H1 (cell line): Measurements from ENCODE around the gene HIVEP3. TPM values are rescaled to one million over a fixed set of nuclear protein-coding genes. Genes with fewer than 3 reads are reported as not detected.

ENCODE experiments used
- CTCF ChIA-PET: fragments of 300-600 bp; sonication (Branson Sonifier 250); formaldehyde crosslinking; loops from one replicate; lab custom pipeline; 2021; ENCODE audit not compliant: partially characterized antibody; lab: Charles Lee
- POLR2A ChIA-PET: fragments of 300-600 bp; sonication (Branson Sonifier 250); formaldehyde crosslinking; loops from one replicate; lab custom pipeline; 2021; ENCODE audit warnings: inconsistent platforms; ENCODE audit not compliant: partially characterized antibody; lab: Charles Lee
- DNase-seq, 2 experiments: peaks; one replicate each; pipeline versions ENCODE4 v3.0.0 to v3.0.0-alpha.2; 2010 to 2022; ENCODE audit warnings: low spot score in 2 of 2, low read depth in 1 of 2, mixed read lengths in 1 of 2
- FAIRE-seq: peaks from 2 replicates; lab custom pipeline; 2011; peaks lifted over from hg19 to GRCh38; lab: Jason Lieb, UNC
- H2AFZ ChIP-seq: 2 replicates; pipeline ENCODE4 v1.8.1; 2012; ENCODE audit warnings: low read length, inconsistent platforms
- H2AK5ac ChIP-seq: 2 replicates; pipeline ENCODE4 v1.6.1; 2013; ENCODE audit warnings: low read depth, low read length
- H2BK120ac ChIP-seq: replicated peaks from 2 replicates; pipeline ENCODE3; 2013; ENCODE audit warnings: low read depth, low read length, inconsistent platforms
- H2BK12ac ChIP-seq: 2 replicates; pipeline ENCODE4 v1.6.1; 2013; ENCODE audit warnings: low read depth, low read length
- H2BK15ac ChIP-seq: 2 replicates; pipeline ENCODE4 v1.6.1; 2013; ENCODE audit warnings: low read length
- H2BK20ac ChIP-seq: 2 replicates; pipeline ENCODE4 v1.6.1; 2013; ENCODE audit warnings: low read length
- H2BK5ac ChIP-seq: 2 replicates; pipeline ENCODE4 v1.6.1; 2013; ENCODE audit warnings: low read depth, low read length
- H3K14ac ChIP-seq: 2 replicates; pipeline ENCODE4 v1.6.1; 2013; ENCODE audit warnings: inconsistent platforms; ENCODE audit not compliant: insufficient read length
- H3K18ac ChIP-seq: 2 replicates; pipeline ENCODE4 v1.6.1; 2013; ENCODE audit warnings: low read length; ENCODE audit errors: extremely low read depth
- H3K23ac ChIP-seq: 2 replicates; pipeline ENCODE4 v1.6.1; 2013; ENCODE audit warnings: inconsistent platforms; ENCODE audit not compliant: insufficient read length
- H3K23me2 ChIP-seq: 2 replicates; pipeline ENCODE4 v1.6.1; 2013; ENCODE audit warnings: low read depth, low read length
- H3K27ac ChIP-seq: 2 replicates; pipeline ENCODE4 v1.6.1; 2011; ENCODE audit warnings: low read depth, low read length, inconsistent platforms
- H3K27me3 ChIP-seq, 4 experiments: replicated peaks in 1 of 4; 1 replicate in 1 of 4; 2 replicates in 3 of 4; pipeline versions ENCODE4 v1.6.1 to v1.8.1; 2011 to 2013; ENCODE audit warnings: low read length in 3 of 4, mild to moderate bottlenecking in 3 of 4, inconsistent platforms in 2 of 4, mixed read lengths in 2 of 4, moderate library complexity in 1 of 4; ENCODE audit not compliant: control insufficient read depth in 3 of 4, insufficient read depth in 3 of 4; ENCODE audit errors: extremely low read depth in 1 of 4
- H3K36me3 ChIP-seq, 4 experiments: 2 replicates each; pipeline versions ENCODE4 v1.6.1 to v1.8.1; 2011 to 2013; ENCODE audit warnings: mild to moderate bottlenecking in 4 of 4, low read length in 3 of 4, moderate library complexity in 2 of 4, control low read depth in 1 of 4, inconsistent platforms in 1 of 4; ENCODE audit not compliant: insufficient read depth in 4 of 4, control insufficient read depth in 2 of 4
- H3K4ac ChIP-seq: replicated peaks from 2 replicates; pipeline ENCODE3; 2013; ENCODE audit warnings: low read length, low read depth, mixed read lengths, inconsistent platforms; ENCODE audit not compliant: insufficient read length
- H3K4me1 ChIP-seq, 4 experiments: replicated peaks in 1 of 4; 1 replicate in 1 of 4; 2 replicates in 3 of 4; pipeline versions ENCODE4 v1.6.1 to v1.8.1; 2011 to 2013; ENCODE audit warnings: low read length in 3 of 4, inconsistent platforms in 2 of 4, mixed read lengths in 1 of 4; ENCODE audit not compliant: insufficient read depth in 4 of 4, control insufficient read depth in 3 of 4
- H3K4me2 ChIP-seq, 2 experiments: 2 replicates each; pipeline versions ENCODE4 v1.6.1 to v1.8.1; 2011 to 2013; ENCODE audit warnings: low read depth in 2 of 2, low read length in 2 of 2, control low read depth in 1 of 2, inconsistent platforms in 1 of 2, mild to moderate bottlenecking in 1 of 2; ENCODE audit not compliant: insufficient read depth in 1 of 2
- H3K4me3 ChIP-seq, 4 experiments: fragments of 200-600, 300-600 bp in 1 of 4; sonication (generic), shearing (Covaris generic), sonication (Bioruptor Twin) in 1 of 4; 2 replicates each; pipeline versions ENCODE4 v1.5.1 to v1.8.1; 2011 to 2016; ENCODE audit warnings: low read length in 4 of 4, low read depth in 3 of 4, control low read depth in 2 of 4, inconsistent platforms in 2 of 4, mild to moderate bottlenecking in 2 of 4, mixed read lengths in 1 of 4, moderate library complexity in 1 of 4; ENCODE audit not compliant: insufficient read depth in 2 of 4; ENCODE audit errors: extremely low read depth in 1 of 4
- H3K56ac ChIP-seq: replicated peaks from 2 replicates; pipeline ENCODE3; 2013; ENCODE audit warnings: low read depth, mild to moderate bottlenecking, mixed read lengths, low read length, inconsistent platforms; ENCODE audit not compliant: insufficient read length
- H3K79me1 ChIP-seq: 2 replicates; pipeline ENCODE4 v1.6.1; 2013; ENCODE audit warnings: low read depth, low read length, control low read depth
- H3K79me2 ChIP-seq, 2 experiments: 2 replicates each; pipeline versions ENCODE4 v1.6.1 to v1.8.1; 2012 to 2013; ENCODE audit warnings: low read length in 2 of 2, mild to moderate bottlenecking in 2 of 2, inconsistent platforms in 1 of 2; ENCODE audit not compliant: insufficient read depth in 2 of 2, control insufficient read depth in 1 of 2
- H3K9ac ChIP-seq, 4 experiments: replicated peaks in 1 of 4; 1 replicate in 1 of 4; 2 replicates in 3 of 4; pipeline versions ENCODE4 v1.6.1 to v1.8.1; 2011 to 2013; ENCODE audit warnings: low read depth in 3 of 4, low read length in 3 of 4, control low read depth in 2 of 4, mild to moderate bottlenecking in 2 of 4, moderate library complexity in 2 of 4, inconsistent platforms in 1 of 4; ENCODE audit errors: extremely low read depth in 1 of 4
- H3K9me3 ChIP-seq, 2 experiments: 2 replicates each; pipeline versions ENCODE4 v1.6.1 to v1.8.1; 2012 to 2013; ENCODE audit warnings: mild to moderate bottlenecking in 2 of 2, moderate library complexity in 2 of 2, control low read depth in 1 of 2, inconsistent platforms in 1 of 2, low read depth in 1 of 2, low read length in 1 of 2, mixed read lengths in 1 of 2; ENCODE audit not compliant: insufficient read depth in 2 of 2
- H4K20me1 ChIP-seq, 2 experiments: replicated peaks in 1 of 2; 2 replicates each; pipeline versions ENCODE3 to v1.8.1; 2011 to 2013; ENCODE audit warnings: inconsistent platforms in 2 of 2, low read length in 2 of 2, mild to moderate bottlenecking in 1 of 2; ENCODE audit not compliant: insufficient read depth in 2 of 2, control insufficient read depth in 1 of 2
- H4K5ac ChIP-seq: 2 replicates; pipeline ENCODE4 v1.6.1; 2013; ENCODE audit warnings: low read length, low read depth, mixed read lengths, inconsistent platforms; ENCODE audit not compliant: insufficient read length
- H4K8ac ChIP-seq: 2 replicates; pipeline ENCODE4 v1.8.0; 2013; ENCODE audit warnings: mild to moderate bottlenecking, moderate library complexity, low read length, inconsistent platforms; ENCODE audit not compliant: insufficient read depth; ENCODE audit errors: extremely low read depth
- H4K91ac ChIP-seq: replicated peaks from 2 replicates; pipeline ENCODE3; 2013; ENCODE audit warnings: low read length, mixed read lengths, inconsistent platforms; ENCODE audit not compliant: insufficient read length
- BCL11A ChIP-seq, 2 experiments: IDR thresholded peaks; one replicate each; pipeline ENCODE4 v1.6.1; 2011; ENCODE audit warnings: low read depth in 2 of 2, low read length in 2 of 2, mild to moderate bottlenecking in 2 of 2
- RBBP5 ChIP-seq: IDR thresholded peaks from 2 replicates; pipeline ENCODE4 v1.7.1; 2012; ENCODE audit warnings: low read depth, mild to moderate bottlenecking, inconsistent platforms, low read length, moderate library complexity, borderline replicate concordance
- SP4 ChIP-seq: IDR thresholded peaks from 2 replicates; pipeline ENCODE4 v1.6.1; 2012; ENCODE audit warnings: low read length, inconsistent platforms
- WGBS, 2 experiments: shearing (Covaris generic) in 1 of 2; methylation state at CpG; one replicate each; pipeline versions ENCODE4 v1.1.6 to v1.1.7; 2013 to 2015; ENCODE audit warnings: low lambda C conversion rate in 2 of 2, mixed read lengths in 2 of 2, inconsistent platforms in 1 of 2, low coverage in 1 of 2, missing lambda C conversion rate in 1 of 2; ENCODE audit not compliant: insufficient replicate concordance in 2 of 2, insufficient coverage in 1 of 2, insufficient read length in 1 of 2; ENCODE audit errors: extremely low coverage in 1 of 2, missing lambda C conversion rate in 1 of 2; 5-methylcytosine and 5-hydroxymethylcytosine counted together
- polyA plus RNA-seq, 7 experiments: library from polyadenylated mRNA; depleted of rRNA in 3 of 7; stranded (reverse) in 5 of 7; unstranded in 2 of 7; fragments of >200 nt in 5 of 7; fragments of 200-250 nt in 2 of 7; gene quantifications; 1 replicate in 5 of 7; 2 replicates in 1 of 7; 4 replicates in 1 of 7; pipeline versions ENCODE4 v1.2.1 to v1.2.3, GENCODE V29; 2011 to 2013; ENCODE audit warnings: missing spikeins in 2 of 7, mixed read lengths in 2 of 7
- total RNA-seq: library from RNA; stranded (reverse); fragmentation: NEBNext Ultra II Directional; extraction: Animal tissue kit (Norgen Biotek cat#: 25700); gene quantifications from 2 replicates; pipeline ENCODE4 v1.2.1, GENCODE V29; 2021

Gene HIVEP3
- total and polyA plus RNA-seq, 2 of the 8 experiments (the other 6 are each of a cell fraction or from before 2014, with no cell fraction given), result 0.24 to 0.69 TPM

GRCh38 chr1:41723786-41724185 lies 194.9 kb downstream of the HIVEP3 start:
- Histone ChIP-seq H3K27me3 (no peaks in the 10 kb centered on the region), H3K4me2 (no peak overlapping the region), H3K18ac (no peak overlapping the region), H3K4ac (no peak overlapping the region), H3K23ac (no peak overlapping the region), H3K56ac (no peak overlapping the region), H3K9me3 (no peaks in the 10 kb centered on the region), H2BK120ac (no peak overlapping the region), H2BK20ac (no peak overlapping the region), H2BK12ac (no peak overlapping the region), H4K5ac (no peak overlapping the region), H4K20me1 (no peaks in the 10 kb centered on the region), H2BK15ac (no peak overlapping the region), H3K36me3 (no peaks in the 10 kb centered on the region), H3K9ac (no peak overlapping the region), H2AFZ (no peak overlapping the region), H4K91ac (no peak overlapping the region), H2BK5ac (no peak overlapping the region), H2AK5ac (no peak overlapping the region)
- FAIRE-seq (no peak), DNase-seq (no peak)
- WGBS, 2 experiments, result 92% methylated on average over 4 of the region's 4 CpGs; no CpG with 5 or more reads in 1 of the 2 experiments
- TF ChIP-seq RBBP5 (no peak), BCL11A (IDR thresholded peaks at IDR 0.05; ENCODE audit: low read depth in 2 of 2, low read length in 2 of 2) (no peak), SP4 (no peak)
- TF ChIP-seq, all 59 proteins: peak for 0
- Histone ChIP-seq H3K23me2 (no peaks in the 10 kb centered on the region; the same call in 1 of the 2 replicates), H3K4me1 (peaks cover 0 to 3% (median 0%) of the 10 kb centered on the region in 4 experiments; a peak in 1 of 7 replicates), H3K27ac (no peak overlapping the region), H3K14ac (no peak overlapping the region), H3K79me2 (no peaks in the 10 kb centered on the region), H3K4me3 (no peak overlapping the region), H3K79me1 (no peaks in the 10 kb centered on the region), H4K8ac (no peak overlapping the region)
- POLR2A ChIA-PET, result no interaction called here
- CTCF ChIA-PET, result interaction anchor here (1.1 to 1.8 kb wide), 2 partner anchors 10 to 13 kb away, joined by 4 to 7 read pairs; no protein-coding TSS in a partner anchor
